CD14-positive monocyte (primary cell): Measurements from ENCODE around the gene KRTAP12-2. TPM values are rescaled to one million over a fixed set of nuclear protein-coding genes. Genes with fewer than 3 reads are reported as not detected.

Source experiments
- DNase-seq, 3 donors: peaks; one replicate each; pipeline ENCODE4 v3.0.0-alpha.2; 2011 to 2022
- H2AFZ ChIP-seq: 2 replicates; pipeline ENCODE4 v1.6.0; 2012; ENCODE audit warnings: mild to moderate bottlenecking, low read depth, low read length, inconsistent platforms; ENCODE audit not compliant: insufficient read depth, poor library complexity, severe bottlenecking
- H3K27ac ChIP-seq, 2 donors: 1 replicate in 1 of 2; 2 replicates in 1 of 2; pipeline ENCODE4 v1.5.1; 2012 to 2013; ENCODE audit warnings: low read length in 2 of 2, control low read depth in 1 of 2, inconsistent platforms in 1 of 2, low read depth in 1 of 2, mild to moderate bottlenecking in 1 of 2
- H3K27me3 ChIP-seq, 2 donors: one replicate each; pipeline versions ENCODE4 v1.6.0 to v1.6.1; 2011 to 2013; ENCODE audit warnings: low read length in 2 of 2; ENCODE audit not compliant: control insufficient read depth in 2 of 2, insufficient read depth in 2 of 2
- H3K36me3 ChIP-seq, 2 donors: replicated peaks in 1 of 2; 1 replicate in 1 of 2; 2 replicates in 1 of 2; pipeline versions ENCODE4 v1.5.1 to v1.6.1; 2012 to 2013; ENCODE audit warnings: low read length in 2 of 2, control low read depth in 1 of 2, inconsistent platforms in 1 of 2, mild to moderate bottlenecking in 1 of 2; ENCODE audit not compliant: insufficient read depth in 2 of 2, control insufficient read depth in 1 of 2
- H3K4me1 ChIP-seq, 2 donors: 1 replicate in 1 of 2; 2 replicates in 1 of 2; pipeline versions ENCODE4 v1.5.1 to v1.6.1; 2012 to 2013; ENCODE audit warnings: low read length in 2 of 2, control low read depth in 1 of 2, inconsistent platforms in 1 of 2, mild to moderate bottlenecking in 1 of 2, moderate library complexity in 1 of 2; ENCODE audit not compliant: insufficient read depth in 2 of 2, control insufficient read depth in 1 of 2
- H3K4me2 ChIP-seq: replicated peaks from 2 replicates; pipeline ENCODE3; 2012; ENCODE audit warnings: low read length, moderate library complexity, mild to moderate bottlenecking; ENCODE audit not compliant: poor library complexity, severe bottlenecking; ENCODE audit errors: extremely low read depth
- H3K4me3 ChIP-seq, 3 experiments: fragments of 200-600 bp in 1 of 3; sonication (generic) in 1 of 3; replicated peaks in 1 of 3; 1 replicate in 2 of 3; 2 replicates in 1 of 3; pipeline ENCODE4 v1.5.1; 2011 to 2013; ENCODE audit warnings: low read length in 3 of 3, mild to moderate bottlenecking in 3 of 3, control low read depth in 2 of 3, low read depth in 2 of 3, inconsistent platforms in 1 of 3, moderate library complexity in 1 of 3
- H3K79me2 ChIP-seq: 2 replicates; pipeline ENCODE4 v1.6.0; 2012; ENCODE audit warnings: mild to moderate bottlenecking, control low read depth, inconsistent platforms, low read length, moderate library complexity; ENCODE audit not compliant: insufficient read depth
- H3K9ac ChIP-seq: 2 replicates; pipeline ENCODE4 v1.6.0; 2017; ENCODE audit warnings: low read length, mild to moderate bottlenecking; ENCODE audit not compliant: insufficient read depth, poor library complexity, severe bottlenecking
- H3K9me3 ChIP-seq, 2 donors: replicated peaks in 1 of 2; 1 replicate in 1 of 2; 2 replicates in 1 of 2; pipeline versions ENCODE4 v1.5.1 to v1.6.1; 2012 to 2013; ENCODE audit warnings: low read length in 2 of 2, control low read depth in 1 of 2; ENCODE audit not compliant: control insufficient read depth in 1 of 2, insufficient read depth in 1 of 2
- H4K20me1 ChIP-seq: 2 replicates; pipeline ENCODE4 v1.6.0; 2012; ENCODE audit warnings: mild to moderate bottlenecking, low read length, control low read depth, moderate library complexity; ENCODE audit not compliant: insufficient read depth
- H3K27ac Mint-ChIP-seq, 7 donors: one replicate each; pipeline ENCODE4 v1.8.0; 2020; ENCODE audit warnings: mild to moderate bottlenecking in 7 of 7, mixed read lengths in 7 of 7, moderate library complexity in 6 of 7, inconsistent platforms in 2 of 7
- H3K27me3 Mint-ChIP-seq, 3 donors: one replicate each; pipeline ENCODE4 v1.8.0; 2021 to 2022; ENCODE audit warnings: low read depth in 3 of 3, mild to moderate bottlenecking in 3 of 3, mixed read lengths in 3 of 3, moderate library complexity in 3 of 3, inconsistent platforms in 1 of 3
- H3K36me3 Mint-ChIP-seq, 2 donors: one replicate each; pipeline ENCODE4 v1.8.0; 2020; ENCODE audit warnings: mixed read lengths in 2 of 2, inconsistent platforms in 1 of 2, mild to moderate bottlenecking in 1 of 2
- H3K4me1 Mint-ChIP-seq: one replicate; pipeline ENCODE4 v1.8.0; 2020; ENCODE audit warnings: mild to moderate bottlenecking, mixed read lengths
- H3K4me3 Mint-ChIP-seq, 2 donors: one replicate each; pipeline ENCODE4 v1.8.0; 2020; ENCODE audit warnings: mild to moderate bottlenecking in 2 of 2, mixed read lengths in 2 of 2, moderate library complexity in 1 of 2
- H3K9me3 Mint-ChIP-seq, 7 donors: one replicate each; pipeline ENCODE4 v1.8.0; 2020 to 2022; ENCODE audit warnings: mixed read lengths in 7 of 7, mild to moderate bottlenecking in 6 of 7, moderate library complexity in 6 of 7, inconsistent platforms in 2 of 7
- CTCF ChIP-seq: fragments of 200-600 bp; IDR thresholded peaks from one replicate; pipeline ENCODE4 v1.8.0; 2022; ENCODE audit warnings: antibody characterized with exemption, mild to moderate bottlenecking
- WGBS: methylation state at CpG from one replicate; pipeline ENCODE4 v1.1.5; 2013; ENCODE audit warnings: missing lambda C conversion rate; ENCODE audit not compliant: insufficient coverage; 5-methylcytosine and 5-hydroxymethylcytosine counted together
- intact Hi-C, 2 donors: fragments of 100-400 bp; cut with micrococcal nuclease; formaldehyde crosslinking; loops; one replicate each; pipeline versions ENCODE4 v1.15.0 to v1.15.1; 2023
- polyA plus RNA-seq, 3 donors: library from polyadenylated mRNA; depleted of rRNA in 1 of 3; unstranded in 2 of 3; stranded (reverse) in 1 of 3; fragments of 300-500 nt in 2 of 3; fragments of >200 nt in 1 of 3; fragmentation: Illumina TruSeq in 2 of 3; gene quantifications; 1 replicate in 2 of 3; 2 replicates in 1 of 3; pipeline ENCODE4 v1.2.3, GENCODE V29; 2012 to 2021

The KRTAP12-2 gene
- polyA plus RNA-seq, 3 donors, result not detected

- Histone ChIP-seq H3K4me2 (no peak overlapping the region), H2AFZ (no peak overlapping the region), H3K4me1 (no peaks in the 10 kb centered on the region), H3K4me3 (no peak overlapping the region), H4K20me1 (no peaks in the 10 kb centered on the region), H3K27ac (no peak overlapping the region), H3K36me3 (no peaks in the 10 kb centered on the region), H3K9ac (no peak overlapping the region), H3K9me3 (peaks cover 17 to 30% of the 10 kb centered on the region in 2 donors), H3K27me3 (no peaks in the 10 kb centered on the region), H3K79me2 (no peaks in the 10 kb centered on the region)
- 93% methylated on average over 10 of the region's 15 CpGs for WGBS
- Mint-ChIP-seq H3K9me3 (peaks cover 9 to 31% (median 27%) of the 10 kb centered on the region in 7 donors), H3K27ac (no peak overlapping the region), H3K4me3 (no peak overlapping the region), H3K27me3 (peaks cover 3 to 14% (median 11%) of the 10 kb centered on the region in 3 donors), H3K4me1 (no peaks in the 10 kb centered on the region), H3K36me3 (no peaks in the 10 kb centered on the region)
- DNase-seq, result no peak
- intact Hi-C loops, result no loop called here
- no peak for TF ChIP-seq CTCF
Measured at GRCh38 chr21:44636209-44637017, 30.3 kb downstream of the KRTAP12-2 start.

GRCh38 chr21:44632067-44632466 is 34.7 kb downstream of the KRTAP12-2 start:
- no peaks in the 10 kb centered on the region for H3K79me2 ChIP-seq
- no peak overlapping the region for H3K9ac ChIP-seq
- Mint-ChIP-seq H3K27me3 (peaks cover 4 to 22% (median 6%) of the 10 kb centered on the region in 3 donors), H3K9me3 (peaks cover 18 to 41% (median 32%) of the 10 kb centered on the region in 7 donors), H3K4me1 (no peaks in the 10 kb centered on the region), H3K36me3 (no peaks in the 10 kb centered on the region), H3K4me3 (no peak overlapping the region), H3K27ac (no peak overlapping the region)
- no peak overlapping the region for H3K27ac ChIP-seq
- H3K27me3 ChIP-seq, result no peaks in the 10 kb centered on the region
- TF ChIP-seq CTCF, result no peak
- no peak overlapping the region for H3K4me2 ChIP-seq
- H3K4me1 ChIP-seq, result no peaks in the 10 kb centered on the region
- no peak for DNase-seq
- no CpG with 5 or more reads among the region's 1 CpG for WGBS
- H3K9me3 ChIP-seq, result peaks cover 19 to 27% of the 10 kb centered on the region in 2 donors
- H4K20me1 ChIP-seq, result no peaks in the 10 kb centered on the region
- intact Hi-C loops, result no loop called here
- H3K4me3 ChIP-seq, result no peak overlapping the region
- no peak overlapping the region for H2AFZ ChIP-seq
- H3K36me3 ChIP-seq, result no peaks in the 10 kb centered on the region
